Hepatocyte (in vitro differentiated cells): Measurements from ENCODE around the gene COP1.
"Not testable (repeated sequence)": the region's sequence is repeated elsewhere in the genome, so short reads cannot be mapped to it uniquely, and the experiment has no call there.

ENCODE experiments used
- CTCF ChIP-seq: fragments of 200-600 bp; sonication (generic); IDR thresholded peaks from 2 replicates; pipeline ENCODE4 v1.5.1; 2016; ENCODE audit warnings: antibody characterized with exemption, mild to moderate bottlenecking; ENCODE audit not compliant: poor library complexity
- EZH2 ChIP-seq: fragments of 200-600 bp; sonication (generic); IDR thresholded peaks from 2 replicates; pipeline ENCODE4 v1.6.1; 2016; ENCODE audit warnings: antibody characterized with exemption, mild to moderate bottlenecking, borderline replicate concordance
- EZH2phosphoT487 ChIP-seq: fragments of 200-600 bp; sonication (generic); IDR thresholded peaks from one replicate; pipeline ENCODE4 v1.6.1; 2018; ENCODE audit warnings: antibody characterized with exemption, mild to moderate bottlenecking, low read depth, moderate library complexity; ENCODE audit not compliant: unreplicated experiment, severe bottlenecking

DNA sequence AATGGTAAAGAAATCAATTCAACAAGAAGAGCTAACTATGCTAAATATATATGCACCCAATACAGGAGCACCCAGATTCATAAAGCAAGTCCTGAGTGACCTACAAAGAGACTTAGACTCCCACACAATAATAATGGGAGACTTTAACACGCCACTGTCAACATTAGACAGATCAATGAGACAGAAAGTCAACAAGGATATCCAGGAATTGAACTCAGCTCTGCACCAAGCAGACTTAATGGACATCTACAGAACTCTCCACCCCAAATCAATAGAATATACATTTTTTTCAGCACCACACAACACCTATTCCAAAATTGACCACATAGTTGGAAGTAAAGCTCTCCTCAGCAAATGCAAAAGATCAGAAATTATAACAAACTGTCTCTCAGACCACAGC lies 212.4 kb downstream of the COP1 start:
- TF ChIP-seq CTCF, EZH2phosphoT487, EZH2: not testable (repeated sequence)
